Adrenal gland (tissue), 12 donors: ENCODE results near the gene PBX3. TPM values are rescaled to one million over a fixed set of nuclear protein-coding genes. Genes with fewer than 3 reads are reported as not detected.

Experiments used
- DNase-seq, 7 donors: peaks; one replicate each; pipeline ENCODE4 v3.0.0-alpha.2; 2019 to 2020
- H3K27ac ChIP-seq, 5 donors: fragments of 200-600 bp; sonication (generic) in 4 of 5; 1 replicate in 3 of 5; 2 replicates in 2 of 5; pipeline versions ENCODE4 v1.5.1 to v1.8.0; 2016 to 2020; ENCODE audit warnings: mild to moderate bottlenecking in 1 of 5
- H3K27me3 ChIP-seq: fragments of 200-600 bp; 2 replicates; pipeline ENCODE4 v1.8.0; 2021
- H3K36me3 ChIP-seq, 2 donors: fragments of 200-600 bp; replicated peaks in 1 of 2; 1 replicate in 1 of 2; 2 replicates in 1 of 2; pipeline versions ENCODE4 v1.5.1 to v1.8.0; 2018 to 2022
- H3K4me1 ChIP-seq, 2 donors: fragments of 200-600 bp; replicated peaks in 1 of 2; 1 replicate in 1 of 2; 2 replicates in 1 of 2; pipeline versions ENCODE4 v1.5.1 to v1.8.0; 2018 to 2021
- H3K4me3 ChIP-seq, 4 donors: fragments of 200-600 bp; sonication (generic) in 3 of 4; one replicate each; pipeline ENCODE4 v1.5.1; 2016 to 2018
- H3K9me3 ChIP-seq, 3 donors: fragments of 200-600 bp; sonication (generic) in 1 of 3; replicated peaks in 1 of 3; 1 replicate in 2 of 3; 2 replicates in 1 of 3; pipeline versions ENCODE4 v1.5.1 to v1.8.0; 2016 to 2021
- CTCF ChIP-seq, 6 experiments: fragments of 450-650 bp in 4 of 6; fragments of 200-600 bp in 2 of 6; sonication (generic) in 1 of 6; IDR thresholded peaks; 1 replicate in 5 of 6; 2 replicates in 1 of 6; pipeline versions ENCODE4 v1.5.1 to v1.8.0; 2016 to 2021; ENCODE audit warnings: antibody characterized with exemption in 6 of 6, mild to moderate bottlenecking in 2 of 6, moderate library complexity in 1 of 6
- POLR2A ChIP-seq, 2 donors: fragments of 450-650 bp; IDR thresholded peaks; one replicate each; pipeline ENCODE4 v1.6.1; 2017; ENCODE audit warnings: antibody characterized with exemption in 2 of 2, mild to moderate bottlenecking in 2 of 2, moderate library complexity in 1 of 2
- WGBS, 4 donors: extraction: QIAGEN DNeasy Blood & Tissue Kit in 2 of 4; methylation state at CpG; one replicate each; pipeline versions ENCODE4 v1.1.5 to v1.1.7; 2013 to 2017; 5-methylcytosine and 5-hydroxymethylcytosine counted together
- intact Hi-C, 2 donors: fragments of 100-400 bp; cut with DNase I; formaldehyde crosslinking; loops; one replicate each; pipeline versions ENCODE4 v1.14.1 to v1.15.0; 2022 to 2023
- polyA plus RNA-seq, 3 donors: library from polyadenylated mRNA; stranded (reverse); fragments of 200-250 nt in 2 of 3; fragments of 350-450 nt in 1 of 3; fragmentation: Illumina TruSeq in 1 of 3; extraction: RNeasy Lipid Tissue Mini Kit (QIAGEN cat#74804) in 1 of 3; gene quantifications; one replicate each; pipeline ENCODE4 v1.2.3, GENCODE V29; 2013 to 2014
- total RNA-seq, 9 donors: library from RNA; depleted of rRNA in 4 of 9; stranded (reverse); fragments of >200 nt in 4 of 9; fragments of 120-200 nt in 1 of 9; fragmentation: NEBNext Ultra II Directional in 1 of 9; extraction: Animal tissue kit (Norgen Biotek cat#: 25700) in 1 of 9; gene quantifications; one replicate each; pipeline versions ENCODE4 v1.1.0 to v1.2.4, GENCODE V29; 2013 to 2023
- donor health status: healthy with polysubstance abuse.
- donor health status: Bipolar disorder and iron deficiency.
- donor health status: DM: yes; HTN: yes; CAD: no.
- donor health status: DM: no; HTN: no; CAD: no.
- donor health status: DM: no; HTN: no; CAD: no.
- donor health status: DM: yes; HTN: yes; CAD: no.

PBX3 gene
- total and polyA plus RNA-seq, 12 donors: 18.3 to 231 (median 133) TPM

- H3K9me3 ChIP-seq: no peaks in the 10 kb centered on the region
- intact Hi-C loops: no loop called here
- no peak overlapping the region for H3K4me3 ChIP-seq
- no peaks in the 10 kb centered on the region for H3K36me3 ChIP-seq
- DNase-seq: no peak
- TF ChIP-seq CTCF (IDR thresholded peaks at IDR 0.05) (no peak), POLR2A (IDR thresholded peaks at IDR 0.05) (no peak)
- no peaks in the 10 kb centered on the region for H3K27me3 ChIP-seq
- WGBS, 4 donors: 78 to 95% (median 91%) methylated on average over 1 of the region's 1 CpG
- H3K4me1 ChIP-seq: peaks cover 0 to 19% of the 10 kb centered on the region in 2 donors
- no peak overlapping the region for H3K27ac ChIP-seq
These were observed 167.2 kb downstream of the PBX3 start for GRCh38 chr9:125914411-125914810.

- no peak overlapping the region for H3K27ac ChIP-seq
- H3K9me3 ChIP-seq: no peaks in the 10 kb centered on the region
- DNase-seq: no peak
- 96 to 97% (median 96%) methylated on average over 6 to 8 of the region's 8 CpGs for WGBS, 4 donors
- peaks cover 0 to 11% of the 10 kb centered on the region in 2 donors for H3K4me1 ChIP-seq
- TF ChIP-seq CTCF (IDR thresholded peaks at IDR 0.05) (no peak), POLR2A (IDR thresholded peaks at IDR 0.05) (no peak)
- no peaks in the 10 kb centered on the region for H3K36me3 ChIP-seq
- H3K4me3 ChIP-seq: no peak overlapping the region
- H3K27me3 ChIP-seq: no peaks in the 10 kb centered on the region
- intact Hi-C loops: no loop called here
These were observed 168.4 kb downstream of the PBX3 start for GRCh38 chr9:125915606-125916005.

- Histone ChIP-seq H3K4me3 (no peak overlapping the region), H3K9me3 (no peaks in the 10 kb centered on the region), H3K4me1 (peaks cover 0 to 2% of the 10 kb centered on the region in 2 donors), H3K36me3 (no peaks in the 10 kb centered on the region), H3K27ac (no peak overlapping the region), H3K27me3 (no peaks in the 10 kb centered on the region)
- intact Hi-C loops: no loop called here
- no peak for DNase-seq
- TF ChIP-seq POLR2A (IDR thresholded peaks at IDR 0.05) (no peak), CTCF (IDR thresholded peaks at IDR 0.05) (no peak)
These were observed 172.4 kb downstream of the PBX3 start for GRCh38 chr9:125919565-125919964.

- Histone ChIP-seq H3K4me1 (no peaks in the 10 kb centered on the region), H3K27me3 (no peaks in the 10 kb centered on the region), H3K27ac (no peak overlapping the region), H3K36me3 (no peaks in the 10 kb centered on the region), H3K9me3 (no peaks in the 10 kb centered on the region), H3K4me3 (no peak overlapping the region)
- DNase-seq: no peak
- TF ChIP-seq CTCF (IDR thresholded peaks at IDR 0.05) (no peak), POLR2A (IDR thresholded peaks at IDR 0.05) (no peak)
- intact Hi-C loops: no loop called here
- 92 to 96% (median 93%) methylated on average over 2 of the region's 2 CpGs for WGBS, 4 donors
These were observed 173.2 kb downstream of the PBX3 start for GRCh38 chr9:125920402-125920801.
